SH-SY5Y (cell line): ENCODE data around the gene SNCG.

Source experiments
- GATA2 ChIP-seq: IDR thresholded peaks from 2 replicates; pipeline ENCODE4 v1.6.1; 2011; ENCODE audit warnings: mild to moderate bottlenecking, low read depth, low read length
- GATA3 ChIP-seq: IDR thresholded peaks from 2 replicates; pipeline ENCODE4 v1.6.1; 2011; ENCODE audit warnings: low read depth, mild to moderate bottlenecking, low read length, moderate library complexity

- no peak for TF ChIP-seq GATA2
- no peak for TF ChIP-seq GATA3
These were observed 20.8 kb upstream of the SNCG start for GRCh38 chr10:86937502-86938154.
